PFSK-1 (cell line): ENCODE results near the gene ABCB1.

Experiments
- FOXP2 ChIP-seq: optimal IDR thresholded peaks from 2 replicates; pipeline ENCODE3; 2011; ENCODE audit warnings: borderline replicate concordance, control low read depth, inconsistent platforms; ENCODE audit not compliant: insufficient read depth; ENCODE audit errors: extremely low read length, extremely low read depth
- POLR2AphosphoS5 ChIP-seq: IDR thresholded peaks from 2 replicates; pipeline ENCODE4 v1.6.1; 2012; ENCODE audit warnings: low read depth, mild to moderate bottlenecking, control low read depth, low read length, moderate library complexity
- SIN3A ChIP-seq: IDR thresholded peaks from 2 replicates; pipeline ENCODE4 v1.6.1; 2012; ENCODE audit warnings: mild to moderate bottlenecking, low read length, moderate library complexity, borderline replicate concordance; ENCODE audit not compliant: insufficient read depth
- TAF1 ChIP-seq: IDR thresholded peaks from 2 replicates; pipeline ENCODE4 v1.6.1; 2012; ENCODE audit warnings: low read length, control low read depth, borderline replicate concordance; ENCODE audit not compliant: insufficient read depth
- TF ChIP-seq, protein P1 (sequence below), 2 experiments: IDR thresholded peaks; 2 replicates each; pipeline versions ENCODE4 v1.6.1 to v1.8.0; 2011 to 2012; ENCODE audit warnings: low read depth in 2 of 2, low read length in 2 of 2, control low read depth in 1 of 2, inconsistent platforms in 1 of 2, mild to moderate bottlenecking in 1 of 2, moderate library complexity in 1 of 2; ENCODE audit not compliant: insufficient read depth in 1 of 2

ABCB1 gene

DNA sequence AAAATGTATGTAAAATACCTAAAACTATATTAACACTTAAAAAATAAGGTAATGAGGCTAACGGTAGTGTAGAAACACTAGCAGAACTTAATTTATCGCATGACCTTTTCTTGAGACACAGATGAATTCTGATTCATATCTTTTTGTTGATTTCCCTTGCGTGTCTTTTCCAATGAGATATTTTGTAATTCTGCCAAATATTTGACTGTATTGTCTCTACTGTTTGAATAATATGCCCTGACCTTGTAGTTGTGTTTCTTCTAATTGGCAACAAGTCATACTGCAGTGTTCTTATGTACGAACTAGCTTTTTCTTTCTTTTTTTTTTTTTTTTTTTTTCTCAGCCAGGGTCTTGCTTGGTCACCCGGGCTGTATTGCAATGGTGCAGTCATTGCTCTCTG is 9.2 kb upstream of the ABCB1 start:
- TF ChIP-seq SIN3A (no peak), POLR2AphosphoS5 (no peak), FOXP2 (no peak)

DNA sequence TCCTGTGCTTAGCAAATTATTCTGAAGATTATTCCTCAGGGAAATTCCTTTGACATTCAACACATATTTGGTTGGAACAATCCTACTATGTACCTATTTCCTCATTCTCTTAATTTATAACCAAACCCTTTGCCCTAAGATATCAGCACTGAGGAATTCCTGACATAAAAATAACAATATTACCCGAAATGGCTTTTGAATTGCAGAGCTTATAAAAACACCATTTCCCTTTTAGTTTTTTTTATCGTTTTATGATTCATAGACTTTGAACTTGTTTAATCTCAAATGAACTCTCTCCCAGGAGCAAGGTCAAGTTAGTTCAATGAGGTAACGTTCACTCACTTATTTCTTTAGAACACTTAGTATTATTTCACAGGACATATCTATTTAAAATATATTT is 7.7 kb upstream of the ABCB1 start:
- TF ChIP-seq TAF1 (no peak), POLR2AphosphoS5 (no peak), FOXP2 (no peak), SIN3A (no peak)
- TF ChIP-seq, protein P1, sequence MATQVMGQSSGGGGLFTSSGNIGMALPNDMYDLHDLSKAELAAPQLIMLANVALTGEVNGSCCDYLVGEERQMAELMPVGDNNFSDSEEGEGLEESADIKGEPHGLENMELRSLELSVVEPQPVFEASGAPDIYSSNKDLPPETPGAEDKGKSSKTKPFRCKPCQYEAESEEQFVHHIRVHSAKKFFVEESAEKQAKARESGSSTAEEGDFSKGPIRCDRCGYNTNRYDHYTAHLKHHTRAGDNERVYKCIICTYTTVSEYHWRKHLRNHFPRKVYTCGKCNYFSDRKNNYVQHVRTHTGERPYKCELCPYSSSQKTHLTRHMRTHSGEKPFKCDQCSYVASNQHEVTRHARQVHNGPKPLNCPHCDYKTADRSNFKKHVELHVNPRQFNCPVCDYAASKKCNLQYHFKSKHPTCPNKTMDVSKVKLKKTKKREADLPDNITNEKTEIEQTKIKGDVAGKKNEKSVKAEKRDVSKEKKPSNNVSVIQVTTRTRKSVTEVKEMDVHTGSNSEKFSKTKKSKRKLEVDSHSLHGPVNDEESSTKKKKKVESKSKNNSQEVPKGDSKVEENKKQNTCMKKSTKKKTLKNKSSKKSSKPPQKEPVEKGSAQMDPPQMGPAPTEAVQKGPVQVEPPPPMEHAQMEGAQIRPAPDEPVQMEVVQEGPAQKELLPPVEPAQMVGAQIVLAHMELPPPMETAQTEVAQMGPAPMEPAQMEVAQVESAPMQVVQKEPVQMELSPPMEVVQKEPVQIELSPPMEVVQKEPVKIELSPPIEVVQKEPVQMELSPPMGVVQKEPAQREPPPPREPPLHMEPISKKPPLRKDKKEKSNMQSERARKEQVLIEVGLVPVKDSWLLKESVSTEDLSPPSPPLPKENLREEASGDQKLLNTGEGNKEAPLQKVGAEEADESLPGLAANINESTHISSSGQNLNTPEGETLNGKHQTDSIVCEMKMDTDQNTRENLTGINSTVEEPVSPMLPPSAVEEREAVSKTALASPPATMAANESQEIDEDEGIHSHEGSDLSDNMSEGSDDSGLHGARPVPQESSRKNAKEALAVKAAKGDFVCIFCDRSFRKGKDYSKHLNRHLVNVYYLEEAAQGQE (IDR thresholded peaks at IDR 0.05; ENCODE audit: insufficient read depth in 1 of 2, low read depth in 2 of 2, low read length in 2 of 2), result no peak

DNA sequence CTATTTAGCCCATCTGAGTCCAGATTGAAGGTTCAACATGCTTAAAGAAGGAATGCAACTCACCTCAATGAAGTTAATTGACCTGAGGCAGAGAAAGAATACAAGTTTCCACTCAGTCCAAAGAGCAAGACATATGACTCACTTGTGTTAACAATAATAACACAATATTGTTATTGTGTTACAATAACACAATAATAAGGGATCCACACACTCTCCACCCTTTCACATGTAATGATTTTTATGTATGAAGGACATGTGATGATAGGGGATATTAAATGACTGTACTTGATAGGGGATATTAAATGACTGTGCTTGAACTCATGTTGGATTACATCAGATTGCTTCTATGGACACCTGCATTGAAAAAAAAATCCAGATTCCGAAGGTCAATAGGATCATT is 3.6 kb upstream of the ABCB1 start:
- TF ChIP-seq, protein P1 (IDR thresholded peaks at IDR 0.05; ENCODE audit: insufficient read depth in 1 of 2, low read depth in 2 of 2, low read length in 2 of 2), result no peak
- TF ChIP-seq FOXP2 (no peak), POLR2AphosphoS5 (no peak), SIN3A (no peak), TAF1 (no peak)

DNA sequence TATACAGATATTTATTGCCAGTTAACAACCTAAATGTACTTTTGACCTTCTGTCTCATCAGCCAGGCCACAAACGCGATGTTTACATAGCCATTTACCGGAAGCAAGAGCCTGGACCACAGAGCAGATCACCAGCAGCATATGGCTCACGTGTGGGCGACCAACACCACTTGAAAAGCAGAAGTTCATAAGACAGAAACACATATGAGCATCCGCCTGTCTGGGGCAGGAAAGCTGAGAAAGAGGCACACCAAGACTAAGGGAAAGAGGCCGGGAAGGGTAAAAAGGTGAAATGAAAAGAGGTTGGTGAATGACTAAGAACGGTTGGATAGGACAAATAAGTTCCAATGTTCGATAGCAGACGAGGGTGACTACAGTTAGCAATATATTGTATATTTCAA is 1.3 kb downstream of the ABCB1 start:
- TF ChIP-seq TAF1, result no peak
- TF ChIP-seq POLR2AphosphoS5, result no peak

DNA sequence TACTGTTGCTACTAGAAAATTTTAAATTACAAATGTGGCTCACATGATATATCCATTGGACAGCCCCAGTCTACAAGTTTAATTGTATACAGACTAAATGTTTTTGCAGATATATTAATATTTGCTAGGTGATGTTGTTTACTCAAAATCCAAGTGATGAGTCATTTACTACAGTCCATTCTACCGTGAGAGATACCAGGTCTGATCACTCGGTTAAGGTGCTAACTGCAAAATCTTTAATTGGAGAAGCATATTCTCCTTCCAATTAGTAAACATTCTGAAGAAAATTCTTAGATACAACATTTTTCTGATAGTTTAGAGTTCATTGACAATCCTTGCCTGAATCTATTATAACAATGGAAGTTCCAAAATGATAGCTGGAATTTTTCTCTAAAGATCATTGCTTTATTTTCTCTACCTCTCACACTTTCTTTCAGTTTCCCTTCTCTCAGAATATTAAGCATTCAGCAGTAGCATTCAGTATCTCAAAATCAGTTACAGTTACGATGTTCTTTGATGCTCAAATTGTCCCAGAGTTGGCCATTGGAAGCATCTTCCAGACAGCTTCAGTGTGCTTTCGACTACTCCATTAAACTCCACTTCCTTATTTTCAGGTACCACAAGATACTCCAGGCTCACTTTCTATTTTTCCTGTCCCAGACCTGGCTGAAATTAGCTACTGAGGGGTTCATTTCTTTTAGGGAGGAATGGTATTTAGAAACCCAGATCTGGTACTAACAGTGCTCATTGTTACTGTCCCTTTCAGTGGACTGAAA is 2.3 kb downstream of the ABCB1 start:
- TF ChIP-seq POLR2AphosphoS5 (no peak), FOXP2 (no peak), SIN3A (no peak), TAF1 (no peak)
- TF ChIP-seq, protein P1 (IDR thresholded peaks at IDR 0.05; ENCODE audit: insufficient read depth in 1 of 2, low read depth in 2 of 2, low read length in 2 of 2), result no peak

DNA sequence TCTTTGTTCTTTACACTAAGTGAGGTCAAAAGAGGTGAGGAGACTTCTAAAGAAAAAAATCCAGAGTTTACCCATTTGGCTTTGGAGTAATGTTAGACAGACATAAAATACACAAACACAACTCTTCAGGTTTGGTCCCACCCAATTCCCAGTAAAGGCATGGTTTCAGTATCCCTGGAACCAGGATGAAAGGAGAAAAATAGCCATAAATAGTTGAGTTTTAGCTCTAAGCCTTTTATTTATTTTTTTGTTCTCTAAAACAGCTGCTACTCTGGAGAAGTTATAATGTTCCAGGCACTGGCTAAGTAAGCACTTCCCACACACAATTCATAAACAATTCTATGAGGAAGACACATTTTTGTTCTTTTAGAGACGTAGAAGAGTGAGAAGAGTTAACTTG is 4.0 kb downstream of the ABCB1 start:
- TF ChIP-seq TAF1, result no peak
- no peak for TF ChIP-seq SIN3A
- TF ChIP-seq, protein P1 (IDR thresholded peaks at IDR 0.05; ENCODE audit: insufficient read depth in 1 of 2, low read depth in 2 of 2, low read length in 2 of 2), result no peak
- no peak for TF ChIP-seq FOXP2
- TF ChIP-seq POLR2AphosphoS5, result no peak
